Fibroblast of lung (primary cell): ENCODE measurements around the gene ADCY9. TPM values are rescaled to one million over a fixed set of nuclear protein-coding genes. Genes with fewer than 3 reads are reported as not detected.
A peak's percentile ranks its signal among the peaks of the same experiment; 100 is the strongest.
"Not testable (repeated sequence)": the region's sequence is repeated elsewhere in the genome, so short reads cannot be mapped to it uniquely, and the experiment has no call there.

Experiments used
- DNase-seq, 2 donors: peaks; one replicate each; pipeline versions ENCODE4 v3.0.0 to v3.0.0-alpha.2; 2010; ENCODE audit warnings: low read depth in 2 of 2
- H2AFZ ChIP-seq: 2 replicates; pipeline ENCODE4 v1.5.1; 2012; ENCODE audit warnings: low read length, control low read depth, inconsistent platforms
- H3K27ac ChIP-seq: 2 replicates; pipeline ENCODE4 v1.5.1; 2011; ENCODE audit warnings: low read length, control low read depth; ENCODE audit not compliant: insufficient read depth
- H3K27me3 ChIP-seq: 2 replicates; pipeline ENCODE4 v1.5.1; 2011; ENCODE audit warnings: mild to moderate bottlenecking, low read length; ENCODE audit not compliant: control insufficient read depth, insufficient read depth
- H3K36me3 ChIP-seq: 2 replicates; pipeline ENCODE4 v1.5.1; 2011; ENCODE audit warnings: low read length; ENCODE audit not compliant: control insufficient read depth, insufficient read depth
- H3K4me1 ChIP-seq: 2 replicates; pipeline ENCODE4 v1.5.1; 2011; ENCODE audit warnings: low read length; ENCODE audit not compliant: control insufficient read depth, insufficient read depth; ENCODE audit errors: extremely low read depth
- H3K4me2 ChIP-seq: 2 replicates; pipeline ENCODE4 v1.5.1; 2011; ENCODE audit warnings: low read length, control low read depth; ENCODE audit not compliant: insufficient read depth; ENCODE audit errors: extremely low read depth
- H3K4me3 ChIP-seq, 4 experiments: fragments of 200-600 bp in 1 of 4; sonication (generic) in 1 of 4; replicated peaks in 1 of 4; 2 replicates each; pipeline ENCODE4 v1.5.1; 2011 to 2016; ENCODE audit warnings: low read length in 4 of 4, low read depth in 3 of 4, mild to moderate bottlenecking in 3 of 4, control low read depth in 2 of 4, inconsistent platforms in 1 of 4, mixed read lengths in 1 of 4; ENCODE audit not compliant: insufficient read depth in 1 of 4; ENCODE audit errors: control extremely low read depth in 1 of 4
- H3K79me2 ChIP-seq: 2 replicates; pipeline ENCODE4 v1.5.1; 2012; ENCODE audit warnings: mild to moderate bottlenecking, low read length, inconsistent platforms; ENCODE audit not compliant: control insufficient read depth, insufficient read depth
- H3K9ac ChIP-seq: 2 replicates; pipeline ENCODE4 v1.5.1; 2011; ENCODE audit warnings: mild to moderate bottlenecking, low read length, control low read depth; ENCODE audit not compliant: insufficient read depth
- H3K9me3 ChIP-seq: 2 replicates; pipeline ENCODE4 v1.5.1; 2012; ENCODE audit warnings: low read depth, low read length; ENCODE audit not compliant: control insufficient read depth, insufficient read depth
- H4K20me1 ChIP-seq: 2 replicates; pipeline ENCODE4 v1.5.1; 2011; ENCODE audit warnings: low read length; ENCODE audit not compliant: control insufficient read depth, insufficient read depth; ENCODE audit errors: extremely low read depth
- CTCF ChIP-seq, 2 donors: IDR thresholded peaks in 1 of 2; conservative IDR thresholded peaks in 1 of 2; 1 replicate in 1 of 2; 2 replicates in 1 of 2; pipeline ENCODE4 v1.5.1; 2011 to 2012; ENCODE audit warnings: low read length in 2 of 2, control low read depth in 1 of 2, inconsistent platforms in 1 of 2, low read depth in 1 of 2, mild to moderate bottlenecking in 1 of 2
- EZH2 ChIP-seq: IDR thresholded peaks from 2 replicates; pipeline ENCODE4 v1.5.1; 2012; ENCODE audit warnings: low read length, control low read depth, mild to moderate bottlenecking; ENCODE audit errors: missing control alignments
- polyA plus RNA-seq, 2 donors: library from polyadenylated mRNA; depleted of rRNA in 1 of 2; stranded (reverse) in 1 of 2; unstranded in 1 of 2; fragments of >200 nt; gene quantifications; 2 replicates each; pipeline ENCODE4 v1.2.1, GENCODE V29; 2011 to 2012; ENCODE audit warnings: missing spikeins in 1 of 2
- total RNA-seq: library from RNA; depleted of rRNA; stranded (reverse); fragments of >200 nt; gene quantifications from 2 replicates; pipeline ENCODE4 v1.2.1, GENCODE V29; 2014

Gene ADCY9
- total and polyA plus RNA-seq, 2 donors (not counting 1 experiment from before 2014, with no cell fraction given) = 22.1 to 37.0 TPM

GRCh38 chr16:3942146-3942545, 174.1 kb downstream of the ADCY9 start:
- H3K9ac ChIP-seq, DNase-seq, H4K20me1 ChIP-seq, H3K4me1 ChIP-seq, H3K27ac ChIP-seq, H3K36me3 ChIP-seq, H3K4me2 ChIP-seq, H3K9me3 ChIP-seq, H2AFZ ChIP-seq, H3K27me3 ChIP-seq, H3K4me3 ChIP-seq, H3K79me2 ChIP-seq: not testable (repeated sequence)

GRCh38 chr16:3938843-3939624, 177.2 kb downstream of the ADCY9 start:
- Histone ChIP-seq H3K4me2 (peak overlapping the region; percentile 84), H3K9ac (peak overlapping the region; percentile 64), H3K27ac (peak overlapping the region; percentile 56), H3K4me3 (peak overlapping the region; percentile 16 to 59 (median 37)), H3K27me3 (no peaks in the 10 kb centered on the region), H3K9me3 (no peaks in the 10 kb centered on the region), H3K36me3 (peaks cover 2% of the 10 kb centered on the region), H2AFZ (peak overlapping the region; percentile 78), H3K79me2 (no peaks in the 10 kb centered on the region), H3K4me1 (peaks cover 3% of the 10 kb centered on the region), H4K20me1 (no peaks in the 10 kb centered on the region)
- TF ChIP-seq CTCF (conservative IDR thresholded peaks at IDR 0.05 in 1 of 2, IDR thresholded peaks at IDR 0.05 in 1 of 2; ENCODE audit: low read depth in 1 of 2, low read length in 2 of 2) (peak; percentile 87 to 90), EZH2 (no peak)
- peak; percentile 62 to 88 for DNase-seq

- Histone ChIP-seq H3K4me2 (peak overlapping the region; percentile 84), H3K27me3 (no peaks in the 10 kb centered on the region), H4K20me1 (no peaks in the 10 kb centered on the region), H3K36me3 (peaks cover 2% of the 10 kb centered on the region), H3K9ac (no peak overlapping the region), H3K79me2 (no peaks in the 10 kb centered on the region), H3K4me1 (peaks cover 3% of the 10 kb centered on the region), H3K4me3 (peak overlapping the region in 2 of 4 experiments; percentile 16 to 59), H3K9me3 (no peaks in the 10 kb centered on the region), H3K27ac (no peak overlapping the region), H2AFZ (no peak overlapping the region)
- TF ChIP-seq CTCF (conservative IDR thresholded peaks at IDR 0.05 in 1 of 2, IDR thresholded peaks at IDR 0.05 in 1 of 2; ENCODE audit: low read depth in 1 of 2, low read length in 2 of 2) (no peak), EZH2 (no peak)
- no peak for DNase-seq
Measured at GRCh38 chr16:3938471-3938842, 177.8 kb downstream of the ADCY9 start.
